Fibroblast of lung (primary cell): Measurements from ENCODE around the gene OAF. TPM values are rescaled to one million over a fixed set of nuclear protein-coding genes. Genes with fewer than 3 reads are reported as not detected.
"Not testable (repeated sequence)": the region's sequence is repeated elsewhere in the genome, so short reads cannot be mapped to it uniquely, and the experiment has no call there.

Source experiments
- DNase-seq, 2 donors: peaks; one replicate each; pipeline versions ENCODE4 v3.0.0 to v3.0.0-alpha.2; 2010; ENCODE audit warnings: low read depth in 2 of 2
- H2AFZ ChIP-seq: 2 replicates; pipeline ENCODE4 v1.5.1; 2012; ENCODE audit warnings: low read length, control low read depth, inconsistent platforms
- H3K27ac ChIP-seq: 2 replicates; pipeline ENCODE4 v1.5.1; 2011; ENCODE audit warnings: low read length, control low read depth; ENCODE audit not compliant: insufficient read depth
- H3K27me3 ChIP-seq: 2 replicates; pipeline ENCODE4 v1.5.1; 2011; ENCODE audit warnings: mild to moderate bottlenecking, low read length; ENCODE audit not compliant: control insufficient read depth, insufficient read depth
- H3K36me3 ChIP-seq: 2 replicates; pipeline ENCODE4 v1.5.1; 2011; ENCODE audit warnings: low read length; ENCODE audit not compliant: control insufficient read depth, insufficient read depth
- H3K4me1 ChIP-seq: 2 replicates; pipeline ENCODE4 v1.5.1; 2011; ENCODE audit warnings: low read length; ENCODE audit not compliant: control insufficient read depth, insufficient read depth; ENCODE audit errors: extremely low read depth
- H3K4me2 ChIP-seq: 2 replicates; pipeline ENCODE4 v1.5.1; 2011; ENCODE audit warnings: low read length, control low read depth; ENCODE audit not compliant: insufficient read depth; ENCODE audit errors: extremely low read depth
- H3K4me3 ChIP-seq, 4 experiments: fragments of 200-600 bp in 1 of 4; sonication (generic) in 1 of 4; replicated peaks in 1 of 4; 2 replicates each; pipeline ENCODE4 v1.5.1; 2011 to 2016; ENCODE audit warnings: low read length in 4 of 4, low read depth in 3 of 4, mild to moderate bottlenecking in 3 of 4, control low read depth in 2 of 4, inconsistent platforms in 1 of 4, mixed read lengths in 1 of 4; ENCODE audit not compliant: insufficient read depth in 1 of 4; ENCODE audit errors: control extremely low read depth in 1 of 4
- H3K79me2 ChIP-seq: 2 replicates; pipeline ENCODE4 v1.5.1; 2012; ENCODE audit warnings: mild to moderate bottlenecking, low read length, inconsistent platforms; ENCODE audit not compliant: control insufficient read depth, insufficient read depth
- H3K9ac ChIP-seq: 2 replicates; pipeline ENCODE4 v1.5.1; 2011; ENCODE audit warnings: mild to moderate bottlenecking, low read length, control low read depth; ENCODE audit not compliant: insufficient read depth
- H3K9me3 ChIP-seq: 2 replicates; pipeline ENCODE4 v1.5.1; 2012; ENCODE audit warnings: low read depth, low read length; ENCODE audit not compliant: control insufficient read depth, insufficient read depth
- H4K20me1 ChIP-seq: 2 replicates; pipeline ENCODE4 v1.5.1; 2011; ENCODE audit warnings: low read length; ENCODE audit not compliant: control insufficient read depth, insufficient read depth; ENCODE audit errors: extremely low read depth
- CTCF ChIP-seq, 2 donors: IDR thresholded peaks in 1 of 2; conservative IDR thresholded peaks in 1 of 2; 1 replicate in 1 of 2; 2 replicates in 1 of 2; pipeline ENCODE4 v1.5.1; 2011 to 2012; ENCODE audit warnings: low read length in 2 of 2, control low read depth in 1 of 2, inconsistent platforms in 1 of 2, low read depth in 1 of 2, mild to moderate bottlenecking in 1 of 2
- EZH2 ChIP-seq: IDR thresholded peaks from 2 replicates; pipeline ENCODE4 v1.5.1; 2012; ENCODE audit warnings: low read length, control low read depth, mild to moderate bottlenecking; ENCODE audit errors: missing control alignments
- polyA plus RNA-seq, 2 donors: library from polyadenylated mRNA; depleted of rRNA in 1 of 2; stranded (reverse) in 1 of 2; unstranded in 1 of 2; fragments of >200 nt; gene quantifications; 2 replicates each; pipeline ENCODE4 v1.2.1, GENCODE V29; 2011 to 2012; ENCODE audit warnings: missing spikeins in 1 of 2
- total RNA-seq: library from RNA; depleted of rRNA; stranded (reverse); fragments of >200 nt; gene quantifications from 2 replicates; pipeline ENCODE4 v1.2.1, GENCODE V29; 2014

OAF gene
- total and polyA plus RNA-seq, 2 donors (not counting 1 experiment from before 2014, with no cell fraction given): 20.0 to 22.7 TPM

GRCh38 chr11:120174866-120175265, 36.0 kb upstream of the OAF start:
- peaks cover 4% of the 10 kb centered on the region for H3K4me1 ChIP-seq
- H3K79me2 ChIP-seq: no peaks in the 10 kb centered on the region
- H4K20me1 ChIP-seq: no peaks in the 10 kb centered on the region
- no peak for DNase-seq
- H2AFZ ChIP-seq: no peak overlapping the region
- peaks cover 26% of the 10 kb centered on the region for H3K27me3 ChIP-seq
- H3K9ac ChIP-seq: no peak overlapping the region
- no peak overlapping the region for H3K4me3 ChIP-seq
- no peaks in the 10 kb centered on the region for H3K36me3 ChIP-seq
- no peak overlapping the region for H3K4me2 ChIP-seq
- no peak overlapping the region for H3K27ac ChIP-seq
- TF ChIP-seq CTCF (conservative IDR thresholded peaks at IDR 0.05 in 1 of 2, IDR thresholded peaks at IDR 0.05 in 1 of 2; ENCODE audit: low read depth in 1 of 2, low read length in 2 of 2) (no peak), EZH2 (no peak)
- H3K9me3 ChIP-seq: no peaks in the 10 kb centered on the region

- Histone ChIP-seq H3K4me2 (no peak overlapping the region), H3K27ac (no peak overlapping the region), H3K36me3 (no peaks in the 10 kb centered on the region), H2AFZ (no peak overlapping the region), H3K27me3 (peaks cover 10% of the 10 kb centered on the region), H3K9me3 (no peaks in the 10 kb centered on the region), H4K20me1 (no peaks in the 10 kb centered on the region), H3K4me3 (no peak overlapping the region), H3K79me2 (no peaks in the 10 kb centered on the region), H3K4me1 (peaks cover 6% of the 10 kb centered on the region), H3K9ac (no peak overlapping the region)
- no peak for TF ChIP-seq EZH2
- TF ChIP-seq CTCF (conservative IDR thresholded peaks at IDR 0.05 in 1 of 2, IDR thresholded peaks at IDR 0.05 in 1 of 2; ENCODE audit: low read depth in 1 of 2, low read length in 2 of 2): no peak
- DNase-seq: peak in 1 of 2 donors; percentile 65
These were observed 32.2 kb upstream of the OAF start for GRCh38 chr11:120178561-120179056.

- Histone ChIP-seq H3K27ac (no peak overlapping the region), H3K9ac (no peak overlapping the region)
- DNase-seq: peak in 1 of 2 donors; percentile 35
These were observed 31.7 kb upstream of the OAF start for GRCh38 chr11:120179057-120179672.

GRCh38 chr11:120180063-120180462, 30.8 kb upstream of the OAF start:
- H4K20me1 ChIP-seq, H3K36me3 ChIP-seq, DNase-seq, H3K27me3 ChIP-seq, H3K9me3 ChIP-seq, H2AFZ ChIP-seq, H3K9ac ChIP-seq, H3K4me3 ChIP-seq, H3K27ac ChIP-seq, H3K79me2 ChIP-seq, H3K4me2 ChIP-seq: not testable (repeated sequence)
- H3K4me1 ChIP-seq: peaks cover 10% of the 10 kb centered on the region

More at GRCh38 chr11:120179057-120179672, 31.7 kb upstream of the OAF start:
- Histone ChIP-seq H3K79me2 (no peaks in the 10 kb centered on the region), H3K9me3 (no peaks in the 10 kb centered on the region), H3K27me3 (peaks cover 5% of the 10 kb centered on the region), H3K36me3 (no peaks in the 10 kb centered on the region), H3K4me1 (peaks cover 6% of the 10 kb centered on the region), H2AFZ (no peak overlapping the region), H4K20me1 (no peaks in the 10 kb centered on the region), H3K4me2 (no peak overlapping the region), H3K4me3 (no peak overlapping the region)
- no peak for TF ChIP-seq CTCF (conservative IDR thresholded peaks at IDR 0.05 in 1 of 2, IDR thresholded peaks at IDR 0.05 in 1 of 2; ENCODE audit: low read depth in 1 of 2, low read length in 2 of 2)
